8988T (cell line): ENCODE results near the gene AMH.

Experiments
- DNase-seq: peaks from one replicate; pipeline ENCODE4 v3.0.0; 2011

The AMH gene

DNA sequence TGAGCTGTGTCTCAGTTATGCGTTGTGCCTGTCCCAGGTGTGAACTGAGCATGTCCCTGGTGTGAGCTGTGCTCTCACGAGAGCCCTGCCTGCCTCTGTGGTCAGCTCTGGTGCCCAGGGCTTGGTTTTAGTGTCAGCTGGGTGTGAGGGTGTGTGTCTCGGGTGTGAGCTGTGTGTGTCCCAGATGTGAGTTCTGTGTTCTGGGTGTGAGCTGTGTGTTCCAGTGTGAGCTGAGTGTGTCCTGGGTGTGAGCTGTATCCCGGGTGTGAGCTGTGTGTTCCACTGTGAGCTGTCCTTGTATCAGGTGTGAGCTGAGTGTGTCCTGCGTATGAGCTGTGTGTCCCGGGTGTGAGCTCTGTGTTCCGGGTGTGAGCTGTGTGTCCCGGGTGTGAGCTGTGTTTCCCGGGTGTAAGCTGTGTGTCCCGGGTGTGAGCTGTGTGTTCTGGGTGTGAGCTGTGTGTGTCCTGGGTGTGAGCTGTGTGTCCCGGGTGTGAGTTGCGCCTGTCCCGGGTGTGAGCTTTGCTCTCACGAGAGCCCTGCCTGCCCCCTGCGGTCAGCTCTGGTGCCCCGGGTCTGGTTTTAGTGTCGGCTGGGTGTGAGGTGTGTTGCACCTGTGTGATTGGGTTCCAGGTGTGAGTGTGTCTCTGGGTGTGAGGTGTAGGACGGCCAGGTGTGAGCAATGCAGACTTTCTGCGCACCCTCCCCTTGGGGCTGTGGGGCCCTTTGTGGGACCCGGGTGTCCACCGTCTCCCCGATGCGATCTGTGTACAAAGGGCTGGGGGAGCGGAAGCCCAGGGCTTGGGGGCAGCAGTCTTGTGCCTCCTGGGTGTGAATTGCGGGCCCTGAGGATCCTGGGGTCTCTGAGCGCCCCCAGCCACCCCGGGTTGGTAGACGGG is 39.9 kb downstream of the AMH start:
- no peak for DNase-seq

DNA sequence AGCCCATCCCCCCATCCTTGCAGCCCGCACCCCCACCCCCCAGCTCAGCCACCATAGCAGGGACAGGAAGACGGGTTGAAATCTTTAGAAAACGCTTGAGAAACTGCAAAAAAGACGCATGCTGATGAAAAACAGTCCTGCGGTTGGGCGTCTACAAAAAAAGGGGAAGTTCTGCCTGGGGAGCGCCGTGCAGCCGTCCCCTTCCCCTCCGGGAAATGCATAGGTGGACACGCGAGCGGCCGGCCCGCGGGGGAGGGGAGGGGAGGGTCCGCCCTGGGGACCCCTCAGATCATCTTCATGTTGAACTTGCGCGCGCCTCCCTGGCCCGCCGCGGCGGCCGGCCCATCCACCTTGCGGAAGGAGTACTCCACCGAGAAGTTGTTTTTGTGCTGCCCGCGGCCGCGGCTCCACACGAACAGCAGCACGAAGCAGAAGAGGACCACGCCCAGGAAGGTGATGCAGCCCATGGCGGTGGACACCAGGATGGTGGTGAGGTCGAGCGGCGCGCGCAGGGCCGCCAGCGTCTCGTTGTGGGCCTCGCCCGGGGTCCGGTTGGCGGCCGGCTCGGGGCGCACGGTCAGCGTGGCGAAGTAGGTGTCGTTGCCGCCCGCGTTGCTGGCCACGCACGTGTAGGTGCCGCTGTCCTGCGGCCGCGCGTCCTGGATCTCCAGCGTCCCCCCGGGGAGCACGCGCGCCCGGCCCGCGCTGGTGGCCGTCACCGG is 40.8 kb downstream of the AMH start:
- DNase-seq = no peak

DNA sequence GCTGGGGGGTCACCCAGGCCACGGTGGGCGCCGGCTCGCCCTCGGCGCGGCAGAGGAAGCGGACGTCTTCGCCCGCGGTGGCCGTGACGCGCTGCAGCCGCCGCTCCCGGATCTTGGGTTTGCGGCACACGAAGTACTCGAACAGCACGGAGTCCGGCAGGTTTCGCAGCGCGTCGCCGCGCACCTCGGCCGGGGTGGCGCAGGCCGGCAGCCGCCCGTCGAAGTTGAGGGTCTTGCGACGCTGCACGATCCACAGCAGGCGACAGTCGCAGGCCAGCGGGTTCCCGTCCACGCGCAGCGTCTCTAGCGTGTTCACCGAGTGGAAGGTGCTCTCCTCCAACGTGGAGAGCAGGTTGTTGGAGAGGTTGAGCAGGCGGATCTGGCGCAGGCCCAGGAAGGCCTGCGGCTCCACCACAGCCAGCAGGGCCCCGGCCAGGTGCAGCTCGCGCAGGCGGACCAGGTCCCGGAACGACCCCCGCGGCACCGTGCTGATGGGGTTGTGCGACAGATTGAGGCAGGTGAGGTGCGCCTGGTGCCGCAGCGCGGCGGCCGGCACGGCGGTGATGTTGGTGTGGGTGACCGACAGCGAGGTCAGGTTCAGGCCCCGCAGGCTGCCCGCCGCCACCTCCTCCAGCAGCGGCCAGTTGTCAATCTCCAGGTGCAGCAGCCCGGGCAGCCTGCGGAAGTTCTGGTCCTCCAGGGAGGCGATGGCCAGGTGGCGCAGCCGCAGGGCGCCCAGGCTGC is 41.5 kb downstream of the AMH start:
- no peak for DNase-seq

DNA sequence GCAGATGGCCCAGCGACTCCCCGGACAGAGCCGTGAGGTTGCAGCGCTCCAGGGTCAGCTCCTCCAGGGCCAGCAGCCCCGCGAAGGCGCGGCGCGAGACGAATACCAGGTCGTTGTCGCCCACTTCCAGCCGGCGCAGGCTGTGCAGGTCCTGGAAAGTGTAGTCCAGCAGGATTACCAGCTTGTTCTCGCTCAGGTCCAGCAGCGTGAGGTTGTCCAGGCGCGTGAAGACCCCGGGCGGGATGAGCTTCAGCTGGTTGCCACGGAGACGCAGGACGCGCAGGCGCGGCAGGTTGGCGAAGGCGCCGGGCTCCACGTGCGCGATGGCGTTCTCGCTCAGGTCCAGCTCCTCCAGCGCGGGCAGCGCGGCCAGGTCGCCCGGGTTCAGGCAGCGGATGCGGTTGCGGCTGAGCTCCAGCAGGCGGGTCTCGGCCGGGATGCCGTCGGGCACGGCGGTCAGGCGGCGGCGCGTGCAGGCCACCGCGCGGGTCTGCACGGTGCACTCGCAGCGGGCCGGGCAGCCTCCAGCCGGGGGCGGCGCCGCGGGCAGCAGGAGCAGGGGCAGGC is 42.1 kb downstream of the AMH start:
- DNase-seq = no peak

DNA sequence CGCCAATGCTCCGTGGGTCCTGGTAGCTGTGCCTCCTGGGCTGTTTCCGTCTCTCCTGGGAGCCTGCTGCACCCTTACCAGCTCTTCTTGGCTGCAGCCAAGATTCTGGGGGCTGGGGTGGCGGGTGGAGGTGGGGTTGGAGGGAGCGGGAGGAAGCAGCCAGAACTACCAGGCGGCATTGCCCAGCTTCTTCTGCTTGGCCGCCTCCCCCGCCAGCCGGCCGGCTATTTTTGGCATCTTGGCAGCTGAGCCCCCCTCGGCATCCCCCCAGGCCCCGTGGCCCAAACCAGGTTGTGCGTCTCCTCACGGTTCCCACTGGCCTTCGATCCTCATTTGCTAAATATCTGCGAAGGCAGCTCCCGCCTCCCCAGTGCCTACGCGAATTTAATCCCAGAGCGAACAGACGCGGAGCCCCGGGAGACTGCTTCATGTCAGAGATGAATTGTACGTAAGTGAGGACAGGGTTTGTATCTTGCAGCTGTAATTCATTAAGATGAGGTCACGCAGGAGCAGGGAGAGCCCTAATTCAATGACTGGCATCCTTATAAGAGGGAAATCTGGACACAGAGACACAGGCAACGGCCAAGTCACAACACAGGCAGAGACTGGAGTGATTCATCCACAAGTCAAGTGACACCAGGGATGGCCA is 45.7 kb downstream of the AMH start:
- no peak for DNase-seq

DNA sequence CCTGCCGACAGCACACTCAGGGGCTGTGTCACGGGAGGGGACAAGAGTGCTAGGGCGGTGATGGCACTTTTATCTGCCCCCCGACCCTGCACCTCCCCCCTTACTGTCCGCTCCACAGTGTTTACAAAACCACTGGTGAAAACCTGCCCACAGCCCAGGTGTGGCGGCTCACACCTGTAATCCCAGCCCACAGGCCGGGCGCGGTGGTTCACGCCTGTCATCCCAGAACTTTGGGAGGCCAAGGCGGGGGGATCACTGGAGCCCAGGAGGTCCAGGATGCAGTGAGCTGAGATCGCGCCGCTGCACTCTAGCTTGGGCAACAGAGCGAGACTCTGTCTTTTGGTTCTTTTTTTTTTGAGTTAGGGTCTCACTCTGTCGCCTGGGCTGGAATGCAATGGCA is 47.0 kb downstream of the AMH start:
- no peak for DNase-seq

DNA sequence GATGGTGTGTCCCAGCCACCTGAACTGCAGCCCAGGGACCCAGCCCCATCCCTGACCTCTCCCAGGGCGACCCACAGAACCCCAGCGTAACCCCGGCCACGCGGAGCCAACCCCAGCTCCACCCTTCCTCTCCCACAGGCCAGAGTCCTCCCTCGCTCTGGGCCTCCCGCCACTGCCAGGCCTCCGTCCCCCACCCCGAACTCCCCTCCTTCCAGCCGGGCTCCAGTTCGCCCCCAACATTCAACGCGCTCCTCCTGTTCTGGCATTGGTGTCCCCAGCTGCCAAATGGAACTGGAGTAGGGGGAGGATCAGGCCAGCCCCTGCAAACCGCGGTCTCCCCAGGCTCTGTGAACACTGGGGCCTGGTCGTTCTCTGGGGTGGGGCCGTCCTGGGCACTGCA is 51.4 kb downstream of the AMH start:
- no peak for DNase-seq
